Measurements from ENCODE around the gene PRPF38B. TPM values are rescaled to one million over a fixed set of nuclear protein-coding genes. Genes with fewer than 3 reads are reported as not detected.
A peak's percentile ranks its signal among the peaks of the same experiment; 100 is the strongest.

Gene PRPF38B
- total RNA-seq, 6 donors from 2014 or later = 28.9 to 81.7 (median 35.5) TPM

DNA sequence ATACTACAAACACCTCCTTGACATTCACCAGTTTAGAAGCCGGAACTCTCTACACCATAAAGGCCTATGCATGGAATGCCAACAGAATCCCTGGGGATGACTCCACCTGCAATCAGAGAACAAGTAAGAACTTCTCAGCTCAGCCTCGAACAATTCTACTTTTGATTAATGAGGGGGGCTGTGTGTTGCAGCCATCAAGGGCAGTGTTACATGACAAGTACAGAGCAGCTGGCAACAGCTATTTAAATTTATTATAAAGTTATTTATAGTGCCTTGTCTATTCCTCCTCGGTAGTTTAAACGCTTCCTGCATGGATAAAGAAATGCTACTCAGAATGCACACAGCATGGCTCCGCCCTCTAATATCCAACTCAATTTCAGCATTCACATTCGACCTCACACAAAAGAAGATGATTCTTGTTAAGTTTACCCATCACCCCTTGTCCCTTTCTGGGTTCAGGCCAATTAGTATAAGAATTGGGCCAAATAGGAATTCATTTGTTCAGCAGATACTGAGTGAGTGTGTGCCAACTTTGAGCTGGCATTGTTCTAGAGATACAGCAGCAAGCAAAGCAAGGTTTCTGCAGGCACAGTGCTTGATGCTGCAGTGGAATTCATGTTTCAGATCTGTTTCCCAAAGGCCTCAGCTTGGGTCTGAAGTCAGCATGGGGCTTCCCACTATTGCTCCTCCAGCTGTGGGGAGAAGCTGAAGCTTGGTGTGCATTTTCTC, 27.0 kb downstream of the PRPF38B start:
- DNase-seq (no peak), ATAC-seq (ENCODE audit: low FRiP score in 2 of 2) (no peak)
- Histone ChIP-seq H3K4me3 (no peak overlapping the region), H3K27ac (no peak overlapping the region), H3K36me3 (no peaks in the 10 kb centered on the region), H3K27me3 (no peaks in the 10 kb centered on the region), H3K9me3 (no peaks in the 10 kb centered on the region), H3K4me1 (no peaks in the 10 kb centered on the region)
- 63 to 69% methylated on average over 6 of the region's 6 CpGs for WGBS, 2 donors
- TF ChIP-seq, protein P1, sequence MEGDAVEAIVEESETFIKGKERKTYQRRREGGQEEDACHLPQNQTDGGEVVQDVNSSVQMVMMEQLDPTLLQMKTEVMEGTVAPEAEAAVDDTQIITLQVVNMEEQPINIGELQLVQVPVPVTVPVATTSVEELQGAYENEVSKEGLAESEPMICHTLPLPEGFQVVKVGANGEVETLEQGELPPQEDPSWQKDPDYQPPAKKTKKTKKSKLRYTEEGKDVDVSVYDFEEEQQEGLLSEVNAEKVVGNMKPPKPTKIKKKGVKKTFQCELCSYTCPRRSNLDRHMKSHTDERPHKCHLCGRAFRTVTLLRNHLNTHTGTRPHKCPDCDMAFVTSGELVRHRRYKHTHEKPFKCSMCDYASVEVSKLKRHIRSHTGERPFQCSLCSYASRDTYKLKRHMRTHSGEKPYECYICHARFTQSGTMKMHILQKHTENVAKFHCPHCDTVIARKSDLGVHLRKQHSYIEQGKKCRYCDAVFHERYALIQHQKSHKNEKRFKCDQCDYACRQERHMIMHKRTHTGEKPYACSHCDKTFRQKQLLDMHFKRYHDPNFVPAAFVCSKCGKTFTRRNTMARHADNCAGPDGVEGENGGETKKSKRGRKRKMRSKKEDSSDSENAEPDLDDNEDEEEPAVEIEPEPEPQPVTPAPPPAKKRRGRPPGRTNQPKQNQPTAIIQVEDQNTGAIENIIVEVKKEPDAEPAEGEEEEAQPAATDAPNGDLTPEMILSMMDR (IDR thresholded peaks at IDR 0.05) = no peak
- no peak for TF ChIP-seq EP300 (IDR thresholded peaks at IDR 0.05)
- TF ChIP-seq POLR2AphosphoS5 (IDR thresholded peaks at IDR 0.05) = no peak
- TF ChIP-seq POLR2A (IDR thresholded peaks at IDR 0.05) = no peak

DNA sequence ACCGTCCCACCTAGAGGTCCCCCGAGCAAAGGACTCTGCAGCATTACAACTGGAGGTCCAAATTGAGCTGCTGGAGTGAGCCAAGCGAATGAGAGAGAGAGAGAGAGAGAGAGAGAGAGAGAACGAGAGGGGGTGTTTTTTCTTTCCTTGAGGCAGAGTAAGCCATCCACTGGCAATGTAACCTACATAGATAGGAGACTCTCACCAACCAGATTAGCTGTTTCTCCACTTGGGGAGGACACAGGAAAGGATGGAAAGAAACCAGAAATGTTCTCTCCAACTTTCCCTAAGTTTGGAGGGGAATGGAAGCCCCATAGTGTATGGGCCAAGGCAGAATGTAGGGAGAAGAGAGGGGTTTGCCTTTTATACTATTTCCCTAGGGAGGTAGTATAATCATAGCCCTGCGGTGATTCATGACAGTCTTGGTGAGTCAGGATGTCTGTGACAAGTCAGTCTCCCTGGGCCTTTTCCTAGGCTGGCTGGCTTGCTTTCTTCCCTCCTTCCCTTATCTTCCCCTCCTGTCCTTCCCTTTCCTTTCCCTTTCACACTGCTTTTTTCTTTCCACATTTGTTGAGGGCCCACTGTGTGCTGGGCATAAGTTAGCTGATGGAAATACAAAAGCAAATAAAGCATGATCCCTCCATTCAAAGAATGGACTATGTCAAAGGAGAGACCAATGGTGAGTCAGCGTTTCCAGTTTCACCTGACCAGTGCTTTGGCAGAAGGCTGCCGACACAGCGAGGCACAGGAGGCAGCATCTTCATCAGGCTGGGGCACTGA, 27.7 kb downstream of the PRPF38B start:
- Histone ChIP-seq H3K27ac (no peak overlapping the region), H3K4me1 (no peaks in the 10 kb centered on the region), H3K9me3 (no peaks in the 10 kb centered on the region), H3K27me3 (no peaks in the 10 kb centered on the region), H3K36me3 (no peaks in the 10 kb centered on the region), H3K4me3 (no peak overlapping the region)
- DNase-seq (no peak), ATAC-seq (ENCODE audit: low FRiP score in 2 of 2) (peak in 1 of 2 donors; percentile 70)
- 78 to 82% methylated on average over 8 of the region's 8 CpGs for WGBS, 2 donors
- TF ChIP-seq, protein P1 (IDR thresholded peaks at IDR 0.05) = no peak
- TF ChIP-seq POLR2AphosphoS5 (IDR thresholded peaks at IDR 0.05) (no peak), EP300 (IDR thresholded peaks at IDR 0.05) (no peak), POLR2A (IDR thresholded peaks at IDR 0.05) (no peak)

DNA sequence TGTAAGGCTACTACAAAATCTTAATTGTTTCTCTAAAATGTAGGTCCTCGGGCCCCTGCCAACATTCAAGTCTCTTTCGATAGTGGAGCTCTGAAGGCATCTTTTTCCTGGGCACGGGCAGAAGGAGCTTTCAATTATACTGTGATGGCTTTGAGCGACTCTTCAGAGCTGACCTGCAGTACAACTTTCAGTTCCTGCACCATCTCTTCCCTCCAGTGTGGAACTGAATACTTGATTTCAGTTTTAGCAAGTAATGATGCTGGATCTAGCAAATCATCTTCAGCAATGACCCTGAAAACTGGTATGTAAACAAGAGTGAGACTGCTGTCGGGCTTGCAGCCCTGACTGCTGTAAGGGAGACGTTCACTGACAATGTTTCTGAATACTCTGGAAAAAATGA, 30.2 kb downstream of the PRPF38B start:
- TF ChIP-seq EP300 (IDR thresholded peaks at IDR 0.05) (no peak), POLR2AphosphoS5 (IDR thresholded peaks at IDR 0.05) (no peak)
- Histone ChIP-seq H3K36me3 (no peaks in the 10 kb centered on the region), H3K27me3 (no peaks in the 10 kb centered on the region), H3K4me3 (no peak overlapping the region), H3K27ac (no peak overlapping the region), H3K9me3 (no peaks in the 10 kb centered on the region), H3K4me1 (no peaks in the 10 kb centered on the region)
- no peak for ATAC-seq (ENCODE audit: low FRiP score in 2 of 2)
- 59 to 65% methylated on average over 5 to 6 of the region's 6 CpGs for WGBS, 2 donors
- DNase-seq = no peak

DNA sequence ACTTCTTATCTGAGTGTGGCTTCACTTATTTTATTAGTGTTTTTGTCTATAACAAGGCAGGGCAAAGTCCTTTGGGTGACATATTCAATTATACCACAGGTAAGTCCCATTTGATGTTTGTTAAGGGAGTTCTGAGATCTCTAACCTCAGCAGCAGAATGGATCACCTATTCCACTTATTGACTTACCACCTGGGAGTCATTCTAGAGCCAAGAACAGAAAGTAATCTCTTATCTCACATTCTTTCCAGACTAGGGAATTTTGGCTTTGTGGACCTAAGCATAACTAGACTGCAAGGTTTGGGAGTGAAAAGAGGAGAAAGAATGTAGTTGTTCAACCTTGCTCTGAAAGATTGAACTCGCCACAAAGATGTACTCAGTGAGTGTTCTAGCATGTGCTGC, 33.8 kb downstream of the PRPF38B start:
- TF ChIP-seq, protein P1 (IDR thresholded peaks at IDR 0.05) = no peak
- no peak for TF ChIP-seq POLR2A (IDR thresholded peaks at IDR 0.05)
- no peak for TF ChIP-seq POLR2AphosphoS5 (IDR thresholded peaks at IDR 0.05)
- no peak for TF ChIP-seq EP300 (IDR thresholded peaks at IDR 0.05)
- Histone ChIP-seq H3K36me3 (no peaks in the 10 kb centered on the region), H3K4me3 (no peak overlapping the region), H3K4me1 (no peaks in the 10 kb centered on the region), H3K9me3 (no peaks in the 10 kb centered on the region), H3K27me3 (no peaks in the 10 kb centered on the region), H3K27ac (no peak overlapping the region)
- 79 to 82% methylated on average over 1 of the region's 1 CpG for WGBS, 2 donors
- ATAC-seq (ENCODE audit: low FRiP score in 2 of 2) = no peak
- DNase-seq = no peak

GRCh38 chr1:108728327-108728923, 36.3 kb downstream of the PRPF38B start:
- TF ChIP-seq, protein P1 (IDR thresholded peaks at IDR 0.05) = no peak
- no peak overlapping the region for H3K27ac ChIP-seq
- 88 to 94% methylated on average over 8 of the region's 8 CpGs for WGBS, 2 donors
- no peaks in the 10 kb centered on the region for H3K27me3 ChIP-seq
- no peaks in the 10 kb centered on the region for H3K4me1 ChIP-seq
- DNase-seq (no peak), ATAC-seq (ENCODE audit: low FRiP score in 2 of 2) (no peak)
- no peaks in the 10 kb centered on the region for H3K36me3 ChIP-seq
- no peak overlapping the region for H3K4me3 ChIP-seq
- no peaks in the 10 kb centered on the region for H3K9me3 ChIP-seq
